Measurements from ENCODE around the gene DAAM2.
A peak's percentile ranks its signal among the peaks of the same experiment; 100 is the strongest.

DAAM2 gene

GRCh38 chr6:39848171-39848570 is 56.0 kb downstream of the DAAM2 start:
- DNase-seq (ENCODE audit: low read depth): no peak

GRCh38 chr6:39849228-39849627 is 57.1 kb downstream of the DAAM2 start:
- DNase-seq (ENCODE audit: low read depth): no peak

GRCh38 chr6:39849764-39850163 is 57.6 kb downstream of the DAAM2 start:
- DNase-seq (ENCODE audit: low read depth): no peak

DNA sequence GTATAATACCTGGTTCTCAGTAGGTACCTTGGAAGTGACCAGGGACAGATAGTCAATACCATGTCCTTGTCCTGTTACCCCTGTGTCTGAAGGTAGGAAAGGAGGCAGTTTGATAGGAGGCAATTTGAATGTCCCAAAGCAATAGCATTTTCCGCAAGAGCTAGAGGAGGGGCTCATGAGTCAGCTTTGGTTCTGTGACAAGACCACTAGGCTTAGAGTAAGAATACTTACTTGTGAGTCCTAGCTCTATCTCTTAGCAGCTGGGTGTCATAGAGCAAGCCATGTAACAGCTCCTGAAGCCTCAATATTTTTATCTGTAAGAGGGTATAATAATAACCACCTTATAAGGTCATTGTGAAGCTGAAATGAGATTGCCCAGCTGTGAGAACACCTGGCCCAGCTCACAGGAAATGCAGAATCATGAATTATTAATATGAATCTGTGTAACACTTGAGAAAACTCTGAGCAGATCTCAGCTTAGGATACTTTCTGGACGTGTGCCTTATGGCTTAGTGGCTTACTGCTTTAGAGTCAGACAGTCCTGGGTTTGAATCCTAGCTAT is 58.6 kb downstream of the DAAM2 start:
- DNase-seq (ENCODE audit: low read depth): no peak

DNA sequence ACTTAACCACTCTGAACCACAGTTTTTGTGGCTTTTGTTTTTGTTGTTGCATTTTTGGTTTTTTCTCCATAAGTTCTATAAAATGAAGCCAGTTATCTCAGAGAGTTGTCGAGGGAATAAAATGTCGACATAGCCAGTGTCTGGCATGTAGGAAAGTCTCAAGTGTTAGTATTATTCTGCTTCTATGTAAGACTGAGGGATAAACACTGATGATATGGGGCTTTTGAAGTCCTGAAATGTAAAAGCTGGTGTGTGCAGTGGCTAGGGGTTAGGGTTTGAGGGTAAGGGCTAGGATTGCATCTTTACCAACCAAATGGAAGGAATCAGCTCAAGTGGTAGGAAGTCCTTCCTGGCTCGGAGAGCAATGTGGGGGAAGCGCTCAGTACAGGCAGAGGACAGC is 59.2 kb downstream of the DAAM2 start:
- DNase-seq (ENCODE audit: low read depth): no peak

GRCh38 chr6:39852324-39852723 is 60.1 kb downstream of the DAAM2 start:
- no peak for DNase-seq (ENCODE audit: low read depth)

- DNase-seq (ENCODE audit: low read depth): no peak
These were observed 61.4 kb downstream of the DAAM2 start for GRCh38 chr6:39853604-39854003.

DNA sequence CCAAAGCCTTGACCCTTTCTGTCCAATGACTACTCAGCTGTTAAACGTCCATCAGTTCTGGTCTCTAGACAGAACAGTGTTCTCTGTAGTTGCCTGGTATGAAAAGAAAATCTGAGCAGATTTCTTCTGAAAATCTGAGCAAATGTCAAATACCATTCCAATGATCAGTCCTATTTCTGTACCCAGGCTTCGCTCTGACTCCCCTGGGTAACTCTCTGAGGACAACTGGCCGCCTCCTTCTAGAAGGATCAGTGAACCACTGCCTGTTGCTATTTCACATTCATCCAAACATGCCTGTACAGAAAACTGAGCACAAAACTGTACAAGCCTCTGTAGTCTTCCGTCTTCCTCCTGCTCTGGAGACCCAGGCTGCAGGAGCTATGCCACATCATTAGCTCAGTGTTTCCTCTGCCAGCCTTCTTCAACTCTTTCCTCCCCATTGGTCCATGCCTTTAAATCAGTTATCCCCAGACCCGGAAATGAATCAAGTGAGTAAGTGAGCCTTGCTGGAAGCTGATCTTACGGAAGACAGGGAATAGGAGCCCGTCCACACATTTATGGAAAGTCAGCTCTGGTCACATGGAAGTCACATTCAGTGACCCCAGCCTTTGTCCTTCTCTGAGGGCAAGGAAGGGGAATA is 63.3 kb downstream of the DAAM2 start:
- DNase-seq (ENCODE audit: low read depth): no peak

DNA sequence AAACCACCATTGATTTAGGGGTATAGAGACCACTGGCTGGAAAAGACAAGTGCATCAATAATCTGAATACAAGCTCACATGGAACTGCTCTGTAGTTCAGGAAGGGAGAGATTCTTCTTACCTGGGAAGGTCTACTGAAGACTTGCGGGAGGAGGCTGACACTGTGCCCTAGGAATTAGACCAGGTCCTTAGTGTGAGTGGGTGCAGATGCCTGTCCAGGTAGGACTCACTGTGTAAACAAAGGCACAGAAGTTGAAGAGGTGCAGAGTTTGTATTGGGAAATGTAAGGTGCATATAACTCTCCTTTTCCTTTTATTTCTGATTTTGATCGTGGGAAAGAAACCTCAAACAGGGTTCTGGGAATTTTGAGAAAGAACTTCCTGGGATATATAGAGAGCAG is 66.8 kb downstream of the DAAM2 start:
- no peak for DNase-seq (ENCODE audit: low read depth)

DNA sequence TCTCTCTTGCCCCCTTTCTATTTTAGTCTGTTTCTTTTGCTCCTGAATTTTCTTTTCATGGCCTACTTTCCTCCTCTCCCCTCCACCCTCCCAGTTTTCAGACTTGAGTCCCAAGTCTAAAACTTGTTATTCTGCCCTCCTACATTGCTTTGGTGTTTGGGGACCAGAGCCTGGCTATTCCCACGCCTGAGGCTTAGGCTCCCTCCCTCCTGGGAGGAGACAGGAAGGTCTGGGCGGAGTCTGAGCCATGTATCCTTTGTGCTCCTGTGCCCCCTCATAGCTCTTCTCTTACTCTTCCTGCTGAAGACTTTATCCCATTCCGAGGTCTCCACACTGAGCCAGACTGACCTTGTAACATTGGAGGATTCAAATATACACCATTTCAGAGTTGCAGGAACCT is 69.5 kb downstream of the DAAM2 start:
- no peak for DNase-seq (ENCODE audit: low read depth)

DNA sequence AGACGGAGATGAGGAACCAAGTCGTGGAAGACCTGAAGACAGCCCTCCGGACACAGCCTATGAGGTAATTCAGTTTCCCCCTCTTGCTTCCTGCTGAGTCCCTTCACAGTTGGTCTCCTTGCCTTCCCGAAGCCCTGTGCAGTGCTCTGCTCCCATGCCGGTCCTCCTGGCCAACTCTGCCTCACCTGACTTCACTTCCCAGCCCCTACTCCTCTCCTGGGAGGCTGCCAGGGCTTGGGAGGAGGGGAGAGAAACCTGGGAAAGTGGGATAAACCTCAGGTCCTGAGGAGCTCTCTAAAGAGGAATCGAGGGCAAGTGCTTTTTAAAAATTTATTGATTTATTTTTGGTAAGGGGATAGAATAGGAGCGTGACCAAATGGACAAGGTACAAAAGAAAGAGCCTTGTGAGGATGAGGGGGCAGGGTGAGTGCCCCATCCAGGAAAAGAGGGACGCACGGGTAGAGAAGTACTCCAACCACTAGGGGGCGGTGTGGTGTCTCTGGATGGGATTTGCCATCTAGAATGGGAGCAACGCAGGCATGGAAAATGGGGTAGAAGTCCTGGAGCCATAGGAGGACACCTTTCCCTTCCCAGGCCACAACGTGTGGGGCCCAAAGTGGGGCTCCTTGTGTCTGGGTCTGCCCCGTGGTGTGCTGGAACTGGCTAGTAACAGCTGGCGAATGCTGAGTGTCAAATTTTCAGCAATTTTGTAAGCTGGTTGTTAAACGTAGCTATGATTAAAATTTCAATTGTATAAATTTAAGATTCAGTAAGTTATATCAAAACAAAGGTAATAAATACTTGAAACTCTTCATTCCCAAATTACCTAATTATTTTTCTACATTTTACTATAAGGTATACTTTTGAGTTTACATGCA is 73.1 kb downstream of the DAAM2 start:
- peak; percentile 27 for DNase-seq (ENCODE audit: low read depth)

GRCh38 chr6:39867592-39867991 is 75.4 kb downstream of the DAAM2 start:
- DNase-seq (ENCODE audit: low read depth): no peak

GRCh38 chr6:39870950-39871349 is 78.8 kb downstream of the DAAM2 start:
- DNase-seq (ENCODE audit: low read depth): no peak

GRCh38 chr6:39873439-39873838 is 81.3 kb downstream of the DAAM2 start:
- no peak for DNase-seq (ENCODE audit: low read depth)

DNA sequence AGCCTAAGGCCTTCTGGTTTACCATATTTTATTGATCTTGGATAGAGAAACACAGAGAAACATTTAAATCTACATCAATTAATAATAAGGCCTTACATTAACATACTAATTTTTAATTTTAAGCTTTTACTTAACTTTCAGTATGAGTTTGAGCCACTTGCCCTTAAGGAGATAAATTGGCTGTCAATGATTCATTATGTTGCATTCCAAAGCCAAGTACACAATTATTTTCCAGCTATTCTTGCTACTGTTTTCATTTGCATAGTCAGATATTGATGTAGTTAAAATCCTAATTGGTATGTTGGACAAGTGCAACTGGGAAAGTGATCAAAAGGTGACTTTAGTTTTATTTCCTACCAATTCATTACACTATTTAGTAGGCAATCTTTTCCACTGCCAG is 83.9 kb downstream of the DAAM2 start:
- DNase-seq (ENCODE audit: low read depth): no peak

- no peak for DNase-seq (ENCODE audit: low read depth)
These were observed 84.7 kb downstream of the DAAM2 start for GRCh38 chr6:39876826-39877225.

DNA sequence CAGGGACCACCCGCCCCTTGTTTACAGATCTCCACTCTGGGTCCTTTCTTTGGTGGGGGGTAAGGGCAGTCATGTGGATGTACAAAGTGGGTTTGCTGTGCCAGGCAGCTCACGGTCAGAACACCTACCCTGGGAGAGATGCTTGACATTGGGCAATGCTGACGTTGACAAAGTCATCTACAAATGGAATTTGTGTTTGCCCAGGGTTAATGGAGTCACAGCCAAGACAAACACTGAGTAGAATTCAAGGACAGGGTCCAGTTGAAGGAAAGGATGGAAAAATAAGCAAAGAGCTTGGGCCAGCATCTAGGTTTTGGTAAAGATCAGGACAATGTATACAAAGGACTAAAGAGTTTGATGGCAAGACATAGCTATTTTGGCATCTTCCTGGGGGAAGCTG is 87.4 kb downstream of the DAAM2 start:
- DNase-seq (ENCODE audit: low read depth): no peak

GRCh38 chr6:39880594-39880993 is 88.4 kb downstream of the DAAM2 start:
- no peak for DNase-seq (ENCODE audit: low read depth)

- no peak for DNase-seq (ENCODE audit: low read depth)
These were observed 89.8 kb downstream of the DAAM2 start for GRCh38 chr6:39881851-39882530.

- no peak for DNase-seq (ENCODE audit: low read depth)
These were observed 90.3 kb downstream of the DAAM2 start for GRCh38 chr6:39882531-39882899.

DNA sequence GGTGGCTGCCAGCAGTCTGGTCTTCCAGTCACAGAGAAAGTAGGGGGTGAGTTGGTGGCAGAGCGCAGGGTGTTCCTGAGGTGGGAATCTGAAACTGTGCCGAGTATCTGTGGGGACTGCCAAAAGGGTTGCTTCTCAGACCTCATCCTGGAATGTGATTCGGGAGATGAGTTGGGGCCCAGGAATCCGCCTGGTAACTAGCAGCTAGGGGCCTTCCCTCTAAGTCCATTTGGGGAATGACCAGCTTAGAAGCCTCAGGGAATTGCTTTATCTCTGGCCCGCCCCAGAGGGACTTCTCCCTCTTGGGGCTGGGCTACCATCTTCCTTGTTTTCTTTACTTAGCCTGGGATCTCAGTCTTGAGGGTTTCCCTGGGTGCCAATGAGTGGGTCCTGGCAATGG is 92.5 kb downstream of the DAAM2 start:
- DNase-seq (ENCODE audit: low read depth): no peak

DNA sequence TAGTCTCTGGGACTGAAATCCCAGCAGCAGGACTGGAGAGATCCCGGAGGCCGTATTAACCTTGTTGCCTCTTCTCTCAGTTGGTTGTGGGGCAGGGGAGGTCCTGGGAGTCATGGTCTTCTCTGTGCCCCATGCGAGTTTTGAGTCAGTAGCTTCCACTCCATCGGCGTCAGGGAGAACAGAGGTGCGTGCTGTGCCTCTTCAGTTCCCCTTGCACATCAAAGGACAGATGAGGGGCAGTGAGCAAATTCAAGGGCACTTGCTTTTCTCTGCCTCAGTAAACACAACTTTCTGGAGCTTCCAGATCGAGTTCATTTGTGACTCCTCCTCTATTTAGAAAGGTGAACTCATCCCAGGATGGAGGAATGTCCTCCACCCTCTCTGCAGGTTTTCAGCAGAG is 93.5 kb downstream of the DAAM2 start:
- DNase-seq (ENCODE audit: low read depth): no peak

- no peak for DNase-seq (ENCODE audit: low read depth)
These were observed 94.7 kb downstream of the DAAM2 start for GRCh38 chr6:39886871-39887270.
